Endodermal cell (in vitro differentiated cells): ENCODE results near the gene DYRK1B. TPM values are rescaled to one million over a fixed set of nuclear protein-coding genes. Genes with fewer than 3 reads are reported as not detected.

Source experiments
- DNase-seq: peaks from one replicate; pipeline ENCODE4 v3.0.0-alpha.2; 2017
- H3K27ac ChIP-seq: 2 replicates; pipeline ENCODE4 v1.5.1; 2013; ENCODE audit warnings: mild to moderate bottlenecking, low read depth, low read length, moderate library complexity
- H3K27me3 ChIP-seq: 2 replicates; pipeline ENCODE4 v1.6.1; 2013; ENCODE audit warnings: mild to moderate bottlenecking, low read length, moderate library complexity; ENCODE audit not compliant: insufficient read depth, control insufficient read depth, poor library complexity, severe bottlenecking
- H3K36me3 ChIP-seq: 2 replicates; pipeline ENCODE4 v1.7.0; 2013; ENCODE audit warnings: mild to moderate bottlenecking, low read length, moderate library complexity; ENCODE audit not compliant: control insufficient read depth, insufficient read depth
- H3K4me1 ChIP-seq: one replicate; pipeline ENCODE4 v1.7.0; 2013; ENCODE audit warnings: low read length; ENCODE audit not compliant: control insufficient read depth, insufficient read depth
- H3K4me3 ChIP-seq: 2 replicates; pipeline ENCODE4 v1.5.1; 2013; ENCODE audit warnings: mild to moderate bottlenecking, low read length, moderate library complexity
- H3K9ac ChIP-seq: 2 replicates; pipeline ENCODE4 v1.6.1; 2013; ENCODE audit warnings: mild to moderate bottlenecking, low read length, moderate library complexity; ENCODE audit not compliant: poor library complexity, severe bottlenecking; ENCODE audit errors: extremely low read depth
- H3K9me3 ChIP-seq: 2 replicates; pipeline ENCODE4 v1.6.1; 2013; ENCODE audit warnings: mild to moderate bottlenecking, low read length, moderate library complexity; ENCODE audit not compliant: control insufficient read depth
- H3K27ac Mint-ChIP-seq: 2 replicates; pipeline ENCODE4 v1.8.0; 2020; ENCODE audit warnings: mixed read lengths
- H3K27me3 Mint-ChIP-seq: 2 replicates; pipeline ENCODE4 v1.8.0; 2021; ENCODE audit warnings: mild to moderate bottlenecking, mixed read lengths; ENCODE audit not compliant: insufficient read depth
- H3K36me3 Mint-ChIP-seq: 2 replicates; pipeline ENCODE4 v1.8.0; 2020; ENCODE audit warnings: low read depth, mixed read lengths
- H3K4me1 Mint-ChIP-seq: 2 replicates; pipeline ENCODE4 v1.8.0; 2020; ENCODE audit warnings: mixed read lengths
- H3K4me3 Mint-ChIP-seq: 2 replicates; pipeline ENCODE4 v1.8.0; 2020; ENCODE audit warnings: mild to moderate bottlenecking, moderate library complexity, mixed read lengths
- H3K9me3 Mint-ChIP-seq: 2 replicates; pipeline ENCODE4 v1.8.0; 2020; ENCODE audit warnings: mild to moderate bottlenecking, mixed read lengths
- WGBS, 2 experiments: methylation state at CpG; one replicate each; pipeline versions ENCODE4 v1.1.5 to v1.1.7; 2013; ENCODE audit warnings: missing lambda C conversion rate in 2 of 2, mixed read lengths in 1 of 2; ENCODE audit not compliant: insufficient coverage in 1 of 2, insufficient read length in 1 of 2; 5-methylcytosine and 5-hydroxymethylcytosine counted together
- total RNA-seq, 2 donors: library from RNA; stranded (reverse); fragmentation: NEBNext Ultra II Directional in 1 of 2; extraction: Animal tissue kit (Norgen Biotek cat#: 25700) in 1 of 2; gene quantifications; 2 replicates in 1 of 2; 3 replicates in 1 of 2; pipeline ENCODE4 v1.2.1, GENCODE V29; 2021
- TF ChIP-seq, protein P1 (sequence below): fragments of 200-600 bp; sonication (generic); conservative IDR thresholded peaks from 2 replicates; pipeline ENCODE4 v1.5.0; 2021; ENCODE audit warnings: antibody characterized with exemption, mild to moderate bottlenecking

The DYRK1B gene
- total RNA-seq, 2 donors from 2014 or later, result 21.8 to 37.7 TPM

DNA sequence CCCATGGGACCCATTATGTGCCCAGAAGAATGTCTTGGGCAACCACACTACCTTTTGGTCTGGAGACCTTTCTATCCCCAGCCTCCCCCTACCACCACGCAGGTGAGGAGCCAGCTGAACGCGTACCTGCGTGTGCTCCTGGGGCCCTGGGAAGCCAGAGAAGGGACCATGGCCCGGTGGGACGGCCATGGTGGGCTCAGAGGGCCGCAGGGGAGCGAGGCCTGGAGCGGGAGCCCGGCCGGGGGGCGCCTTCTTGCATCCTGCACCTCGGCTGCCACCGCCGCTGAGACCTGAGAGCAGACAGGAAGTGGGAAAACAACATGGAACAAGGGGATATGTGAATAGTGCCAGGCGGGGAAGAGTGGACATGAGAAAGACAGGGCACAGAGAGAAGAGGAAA, 2.3 kb downstream of the DYRK1B start:
- WGBS, 2 experiments, result 94% methylated on average over 12 to 16 of the region's 16 CpGs
- TF ChIP-seq, protein P1, sequence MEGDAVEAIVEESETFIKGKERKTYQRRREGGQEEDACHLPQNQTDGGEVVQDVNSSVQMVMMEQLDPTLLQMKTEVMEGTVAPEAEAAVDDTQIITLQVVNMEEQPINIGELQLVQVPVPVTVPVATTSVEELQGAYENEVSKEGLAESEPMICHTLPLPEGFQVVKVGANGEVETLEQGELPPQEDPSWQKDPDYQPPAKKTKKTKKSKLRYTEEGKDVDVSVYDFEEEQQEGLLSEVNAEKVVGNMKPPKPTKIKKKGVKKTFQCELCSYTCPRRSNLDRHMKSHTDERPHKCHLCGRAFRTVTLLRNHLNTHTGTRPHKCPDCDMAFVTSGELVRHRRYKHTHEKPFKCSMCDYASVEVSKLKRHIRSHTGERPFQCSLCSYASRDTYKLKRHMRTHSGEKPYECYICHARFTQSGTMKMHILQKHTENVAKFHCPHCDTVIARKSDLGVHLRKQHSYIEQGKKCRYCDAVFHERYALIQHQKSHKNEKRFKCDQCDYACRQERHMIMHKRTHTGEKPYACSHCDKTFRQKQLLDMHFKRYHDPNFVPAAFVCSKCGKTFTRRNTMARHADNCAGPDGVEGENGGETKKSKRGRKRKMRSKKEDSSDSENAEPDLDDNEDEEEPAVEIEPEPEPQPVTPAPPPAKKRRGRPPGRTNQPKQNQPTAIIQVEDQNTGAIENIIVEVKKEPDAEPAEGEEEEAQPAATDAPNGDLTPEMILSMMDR, result no peak
- H3K4me1 ChIP-seq, result no peaks in the 10 kb centered on the region
- Mint-ChIP-seq H3K4me1 (peaks cover 17% of the 10 kb centered on the region), H3K27me3 (no peaks in the 10 kb centered on the region), H3K9me3 (no peaks in the 10 kb centered on the region), H3K27ac (peak overlapping the region; percentile 13), H3K36me3 (peaks cover 63% of the 10 kb centered on the region), H3K4me3 (peak overlapping the region; percentile 79)
- no peak overlapping the region for H3K27ac ChIP-seq
- no peak for DNase-seq
- H3K27me3 ChIP-seq, result no peaks in the 10 kb centered on the region
- no peaks in the 10 kb centered on the region for H3K9me3 ChIP-seq
- H3K36me3 ChIP-seq, result peaks cover 71% of the 10 kb centered on the region
- no peak overlapping the region for H3K9ac ChIP-seq
- H3K4me3 ChIP-seq, result no peak overlapping the region

DNA sequence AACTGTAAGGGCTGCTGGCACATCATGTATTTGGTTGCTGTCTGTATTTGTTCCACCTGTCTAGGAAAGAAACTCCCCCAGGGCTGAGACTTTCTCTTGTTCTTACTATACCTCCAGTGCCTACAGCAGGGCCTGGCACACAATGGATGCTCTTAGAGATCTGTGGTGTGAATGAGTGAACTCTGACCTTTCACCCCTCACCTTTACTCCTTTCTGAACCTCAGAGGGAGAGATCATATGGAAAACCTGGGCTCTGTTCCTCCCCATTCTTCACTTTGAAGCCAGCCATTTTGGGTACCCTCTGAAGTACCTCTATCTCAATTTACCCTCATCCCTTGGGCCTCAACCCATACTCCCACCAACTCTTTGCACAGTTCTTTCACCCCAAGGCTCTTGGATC, 3.1 kb downstream of the DYRK1B start:
- Mint-ChIP-seq H3K36me3 (peaks cover 58% of the 10 kb centered on the region), H3K27ac (no peak overlapping the region), H3K27me3 (no peaks in the 10 kb centered on the region), H3K9me3 (no peaks in the 10 kb centered on the region), H3K4me1 (peaks cover 17% of the 10 kb centered on the region), H3K4me3 (no peak overlapping the region)
- no peaks in the 10 kb centered on the region for H3K4me1 ChIP-seq
- no peaks in the 10 kb centered on the region for H3K9me3 ChIP-seq
- H3K27me3 ChIP-seq, result no peaks in the 10 kb centered on the region
- H3K27ac ChIP-seq, result no peak overlapping the region
- H3K9ac ChIP-seq, result no peak overlapping the region
- H3K4me3 ChIP-seq, result no peak overlapping the region
- DNase-seq, result no peak
- TF ChIP-seq, protein P1, result no peak
- H3K36me3 ChIP-seq, result peaks cover 63% of the 10 kb centered on the region

DNA sequence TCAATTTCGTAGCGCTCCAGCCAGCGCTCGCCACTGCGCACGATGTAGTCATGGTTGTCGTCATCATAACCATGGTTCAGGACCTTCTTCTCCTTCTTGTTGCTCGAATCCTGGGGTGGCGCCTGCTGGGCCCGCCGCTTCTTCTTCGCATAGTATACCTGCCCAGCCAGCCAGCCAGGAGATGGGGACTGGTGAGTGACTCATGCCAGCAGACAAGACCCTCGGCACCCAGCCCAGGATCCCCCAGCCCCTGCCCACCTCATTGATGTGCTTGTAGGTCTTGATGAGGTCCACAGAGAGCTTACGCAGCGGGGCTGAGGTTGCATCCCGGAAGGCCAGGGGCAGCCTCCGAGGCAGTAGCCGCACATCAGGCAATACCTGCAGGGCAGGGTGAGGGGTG, 3.6 kb downstream of the DYRK1B start:
- H3K9me3 ChIP-seq, result no peaks in the 10 kb centered on the region

More for the DNA sequence above, 3.6 kb downstream of the DYRK1B start:
- Mint-ChIP-seq H3K27ac (no peak overlapping the region), H3K4me1 (peaks cover 17% of the 10 kb centered on the region), H3K4me3 (no peak overlapping the region), H3K36me3 (peaks cover 57% of the 10 kb centered on the region), H3K27me3 (no peaks in the 10 kb centered on the region), H3K9me3 (no peaks in the 10 kb centered on the region)
- no peak overlapping the region for H3K4me3 ChIP-seq
- H3K27ac ChIP-seq, result no peak overlapping the region
- no peak overlapping the region for H3K9ac ChIP-seq
- H3K36me3 ChIP-seq, result peaks cover 58% of the 10 kb centered on the region
- WGBS, 2 experiments, result 96 to 99% methylated on average over 17 to 18 of the region's 18 CpGs
- DNase-seq, result no peak
- no peaks in the 10 kb centered on the region for H3K27me3 ChIP-seq
- no peaks in the 10 kb centered on the region for H3K4me1 ChIP-seq
- TF ChIP-seq, protein P1, result no peak
